Neural cell (in vitro differentiated cells): ENCODE results near the gene C2CD4B. TPM values are rescaled to one million over a fixed set of nuclear protein-coding genes. Genes with fewer than 3 reads are reported as not detected.

ENCODE experiments used
- H2AFZ ChIP-seq: fragments of 200-600, 300-800 bp; sonication (generic), shearing (Covaris generic); 2 replicates; pipeline ENCODE4 v1.6.0; 2014; ENCODE audit warnings: low read depth, mild to moderate bottlenecking, antibody characterized with exemption, low read length, moderate library complexity
- H3F3A ChIP-seq: fragments of 200-600 bp; shearing (Covaris generic); 2 replicates; pipeline ENCODE4 v1.6.1; 2016; ENCODE audit warnings: mild to moderate bottlenecking, moderate library complexity, mixed read lengths, antibody characterized with exemption, low read length; ENCODE audit not compliant: insufficient read depth, poor library complexity, severe bottlenecking
- H3K27ac ChIP-seq: fragments of 200-600, 300-800 bp; sonication (generic), shearing (Covaris generic); 2 replicates; pipeline ENCODE4 v1.5.1; 2014; ENCODE audit warnings: mild to moderate bottlenecking, low read length, moderate library complexity
- H3K27me3 ChIP-seq: fragments of 300-800, 200-600 bp; sonication (generic), shearing (Covaris generic); 2 replicates; pipeline ENCODE4 v1.6.0; 2014; ENCODE audit warnings: mild to moderate bottlenecking, low read depth, low read length, moderate library complexity; ENCODE audit not compliant: insufficient read depth
- H3K36me3 ChIP-seq: fragments of 300-800, 200-600 bp; sonication (generic), shearing (Covaris generic); 2 replicates; pipeline ENCODE4 v1.5.1; 2014; ENCODE audit warnings: mild to moderate bottlenecking, antibody characterized with exemption, low read length, moderate library complexity; ENCODE audit not compliant: insufficient read depth
- H3K4me2 ChIP-seq: fragments of 300-800, 200-600 bp; sonication (generic), shearing (Covaris generic); 2 replicates; pipeline ENCODE4 v1.6.0; 2014; ENCODE audit warnings: mild to moderate bottlenecking, low read length
- H3K4me3 ChIP-seq: fragments of 300-800, 200-600 bp; sonication (generic), shearing (Covaris generic); 2 replicates; pipeline ENCODE4 v1.5.1; 2014; ENCODE audit warnings: mild to moderate bottlenecking, low read length, moderate library complexity
- H3K79me2 ChIP-seq: fragments of 200-600 bp; shearing (Covaris generic); replicated peaks from 2 replicates; pipeline ENCODE4 v1.6.0; 2014; ENCODE audit warnings: mild to moderate bottlenecking, low read length, moderate library complexity; ENCODE audit not compliant: insufficient read depth
- H3K9ac ChIP-seq: fragments of 300-800, 200-600 bp; sonication (generic), shearing (Covaris generic); 2 replicates; pipeline ENCODE4 v1.6.1; 2016; ENCODE audit warnings: mild to moderate bottlenecking, low read length, mixed read lengths
- H3K9me2 ChIP-seq: fragments of 200-600 bp; shearing (Covaris generic); 2 replicates; pipeline ENCODE4 v1.6.1; 2016; ENCODE audit warnings: mild to moderate bottlenecking, low read length, mixed read lengths; ENCODE audit not compliant: insufficient read depth
- H3K9me3 ChIP-seq: fragments of 200-600, 300-800 bp; sonication (generic), shearing (Covaris generic); 2 replicates; pipeline ENCODE4 v1.6.1; 2016; ENCODE audit warnings: mild to moderate bottlenecking, mixed run types, low read length, moderate library complexity, mixed read lengths
- H4K20me1 ChIP-seq: fragments of 200-600 bp; shearing (Covaris generic); 2 replicates; pipeline ENCODE4 v1.6.1; 2016; ENCODE audit warnings: mild to moderate bottlenecking, mixed run types; ENCODE audit not compliant: insufficient read depth
- EP300 ChIP-seq: fragments of 450-650 bp; conservative IDR thresholded peaks from 2 replicates; pipeline ENCODE4 v1.6.1; 2014; ENCODE audit warnings: antibody characterized with exemption, mild to moderate bottlenecking, moderate library complexity; ENCODE audit not compliant: poor library complexity, severe bottlenecking
- EZH2 ChIP-seq: fragments of 200-600, 300-800 bp; shearing (Covaris generic), sonication (generic); IDR thresholded peaks from 2 replicates; pipeline ENCODE4 v1.6.1; 2014; ENCODE audit warnings: antibody characterized with exemption, low read length, borderline replicate concordance, mild to moderate bottlenecking; ENCODE audit not compliant: insufficient read depth, poor library complexity, severe bottlenecking
- MXI1 ChIP-seq: fragments of 450-650 bp; conservative IDR thresholded peaks from 2 replicates; pipeline ENCODE4 v1.6.1; 2014; ENCODE audit warnings: antibody characterized with exemption, mild to moderate bottlenecking; ENCODE audit not compliant: poor library complexity, severe bottlenecking
- SMC3 ChIP-seq: fragments of 450-650 bp; conservative IDR thresholded peaks from 2 replicates; pipeline ENCODE4 v1.6.1; 2014; ENCODE audit warnings: antibody characterized with exemption, mild to moderate bottlenecking, moderate library complexity; ENCODE audit not compliant: poor library complexity
- TAF1 ChIP-seq: IDR thresholded peaks from 2 replicates; pipeline ENCODE4 v1.6.1; 2012; ENCODE audit warnings: low read depth
- polyA plus RNA-seq: library from polyadenylated mRNA; depleted of rRNA; stranded (reverse); fragments of >200 nt; gene quantifications from 2 replicates; pipeline ENCODE4 v1.2.3, GENCODE V29; 2014
- TF ChIP-seq, protein P1 (sequence below): fragments of 450-650 bp; IDR thresholded peaks from 2 replicates; pipeline ENCODE4 v1.5.1; 2014; ENCODE audit warnings: antibody characterized with exemption, mild to moderate bottlenecking, moderate library complexity; ENCODE audit not compliant: poor library complexity, severe bottlenecking
- TF ChIP-seq, protein P2 (sequence below): IDR thresholded peaks from 2 replicates; pipeline ENCODE4 v1.6.1; 2012; ENCODE audit warnings: borderline replicate concordance

The C2CD4B gene
- polyA plus RNA-seq, 1 donor from 2014 or later, result not detected

DNA sequence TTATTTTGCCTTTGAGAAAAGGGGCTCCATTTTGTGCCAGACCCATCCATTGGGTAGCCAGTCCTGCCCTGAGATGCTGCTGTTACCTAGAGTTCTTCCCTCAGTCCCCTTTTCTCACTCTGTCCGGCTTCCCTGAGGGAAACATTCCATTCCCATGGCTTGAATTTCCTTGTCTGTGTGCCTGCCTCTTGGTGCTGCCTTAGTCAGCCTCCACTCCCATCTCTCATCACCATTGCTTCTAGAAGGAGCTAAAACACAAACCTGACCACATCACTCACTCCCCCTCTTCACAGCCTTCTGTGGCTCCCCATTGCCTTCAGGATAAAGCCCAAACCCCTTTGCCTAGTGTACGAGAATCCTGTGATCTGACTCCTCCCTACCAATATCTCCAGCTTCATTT lies 25.2 kb upstream of the C2CD4B start:
- Histone ChIP-seq H3K79me2 (no peaks in the 10 kb centered on the region), H3K9ac (no peak overlapping the region), H2AFZ (no peak overlapping the region), H3K27me3 (no peaks in the 10 kb centered on the region), H3K9me3 (no peaks in the 10 kb centered on the region), H3K27ac (no peak overlapping the region), H3F3A (no peaks in the 10 kb centered on the region), H3K9me2 (no peaks in the 10 kb centered on the region), H3K4me2 (no peak overlapping the region), H3K4me3 (no peak overlapping the region), H3K36me3 (no peaks in the 10 kb centered on the region), H4K20me1 (no peaks in the 10 kb centered on the region)
- TF ChIP-seq, protein P1, sequence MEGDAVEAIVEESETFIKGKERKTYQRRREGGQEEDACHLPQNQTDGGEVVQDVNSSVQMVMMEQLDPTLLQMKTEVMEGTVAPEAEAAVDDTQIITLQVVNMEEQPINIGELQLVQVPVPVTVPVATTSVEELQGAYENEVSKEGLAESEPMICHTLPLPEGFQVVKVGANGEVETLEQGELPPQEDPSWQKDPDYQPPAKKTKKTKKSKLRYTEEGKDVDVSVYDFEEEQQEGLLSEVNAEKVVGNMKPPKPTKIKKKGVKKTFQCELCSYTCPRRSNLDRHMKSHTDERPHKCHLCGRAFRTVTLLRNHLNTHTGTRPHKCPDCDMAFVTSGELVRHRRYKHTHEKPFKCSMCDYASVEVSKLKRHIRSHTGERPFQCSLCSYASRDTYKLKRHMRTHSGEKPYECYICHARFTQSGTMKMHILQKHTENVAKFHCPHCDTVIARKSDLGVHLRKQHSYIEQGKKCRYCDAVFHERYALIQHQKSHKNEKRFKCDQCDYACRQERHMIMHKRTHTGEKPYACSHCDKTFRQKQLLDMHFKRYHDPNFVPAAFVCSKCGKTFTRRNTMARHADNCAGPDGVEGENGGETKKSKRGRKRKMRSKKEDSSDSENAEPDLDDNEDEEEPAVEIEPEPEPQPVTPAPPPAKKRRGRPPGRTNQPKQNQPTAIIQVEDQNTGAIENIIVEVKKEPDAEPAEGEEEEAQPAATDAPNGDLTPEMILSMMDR, result no peak
- TF ChIP-seq EZH2, result no peak
- TF ChIP-seq EP300, result no peak
- TF ChIP-seq, protein P2, sequence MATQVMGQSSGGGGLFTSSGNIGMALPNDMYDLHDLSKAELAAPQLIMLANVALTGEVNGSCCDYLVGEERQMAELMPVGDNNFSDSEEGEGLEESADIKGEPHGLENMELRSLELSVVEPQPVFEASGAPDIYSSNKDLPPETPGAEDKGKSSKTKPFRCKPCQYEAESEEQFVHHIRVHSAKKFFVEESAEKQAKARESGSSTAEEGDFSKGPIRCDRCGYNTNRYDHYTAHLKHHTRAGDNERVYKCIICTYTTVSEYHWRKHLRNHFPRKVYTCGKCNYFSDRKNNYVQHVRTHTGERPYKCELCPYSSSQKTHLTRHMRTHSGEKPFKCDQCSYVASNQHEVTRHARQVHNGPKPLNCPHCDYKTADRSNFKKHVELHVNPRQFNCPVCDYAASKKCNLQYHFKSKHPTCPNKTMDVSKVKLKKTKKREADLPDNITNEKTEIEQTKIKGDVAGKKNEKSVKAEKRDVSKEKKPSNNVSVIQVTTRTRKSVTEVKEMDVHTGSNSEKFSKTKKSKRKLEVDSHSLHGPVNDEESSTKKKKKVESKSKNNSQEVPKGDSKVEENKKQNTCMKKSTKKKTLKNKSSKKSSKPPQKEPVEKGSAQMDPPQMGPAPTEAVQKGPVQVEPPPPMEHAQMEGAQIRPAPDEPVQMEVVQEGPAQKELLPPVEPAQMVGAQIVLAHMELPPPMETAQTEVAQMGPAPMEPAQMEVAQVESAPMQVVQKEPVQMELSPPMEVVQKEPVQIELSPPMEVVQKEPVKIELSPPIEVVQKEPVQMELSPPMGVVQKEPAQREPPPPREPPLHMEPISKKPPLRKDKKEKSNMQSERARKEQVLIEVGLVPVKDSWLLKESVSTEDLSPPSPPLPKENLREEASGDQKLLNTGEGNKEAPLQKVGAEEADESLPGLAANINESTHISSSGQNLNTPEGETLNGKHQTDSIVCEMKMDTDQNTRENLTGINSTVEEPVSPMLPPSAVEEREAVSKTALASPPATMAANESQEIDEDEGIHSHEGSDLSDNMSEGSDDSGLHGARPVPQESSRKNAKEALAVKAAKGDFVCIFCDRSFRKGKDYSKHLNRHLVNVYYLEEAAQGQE, result no peak

DNA sequence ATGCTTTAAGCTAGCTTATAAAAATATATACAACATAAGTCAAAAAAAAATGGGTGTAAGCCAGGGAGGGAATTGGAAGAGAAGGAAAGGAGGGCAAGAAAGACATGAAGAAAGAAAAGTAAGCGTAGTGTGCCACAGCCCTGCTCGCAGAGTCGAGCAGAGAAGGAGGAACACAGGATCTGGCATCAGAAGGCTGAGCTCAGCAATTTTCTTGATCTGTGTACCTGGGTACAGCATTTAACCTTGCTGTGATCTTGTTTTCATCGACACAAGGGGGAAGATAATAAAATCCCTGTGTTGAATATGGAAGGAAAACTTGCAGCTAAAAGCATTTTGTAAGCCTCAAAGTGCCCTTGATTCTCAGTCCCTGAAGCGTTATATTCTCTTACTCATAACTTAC lies 23.7 kb upstream of the C2CD4B start:
- H3K9ac ChIP-seq, result no peak overlapping the region
- no peaks in the 10 kb centered on the region for H3K27me3 ChIP-seq
- no peaks in the 10 kb centered on the region for H4K20me1 ChIP-seq
- H3K4me2 ChIP-seq, result no peak overlapping the region
- H3K9me2 ChIP-seq, result no peaks in the 10 kb centered on the region
- H2AFZ ChIP-seq, result no peak overlapping the region
- no peak for TF ChIP-seq SMC3
- TF ChIP-seq EP300, result no peak
- TF ChIP-seq EZH2, result no peak
- TF ChIP-seq MXI1, result no peak
- TF ChIP-seq, protein P1, result no peak
- no peak for TF ChIP-seq TAF1
- TF ChIP-seq, protein P2, result no peak
- H3K9me3 ChIP-seq, result no peaks in the 10 kb centered on the region
- no peak overlapping the region for H3K27ac ChIP-seq
- no peaks in the 10 kb centered on the region for H3F3A ChIP-seq
- H3K4me3 ChIP-seq, result no peak overlapping the region
- no peaks in the 10 kb centered on the region for H3K36me3 ChIP-seq
- no peaks in the 10 kb centered on the region for H3K79me2 ChIP-seq
